Measurements from ENCODE around the gene DMTF1. TPM values are rescaled to one million over a fixed set of nuclear protein-coding genes. Genes with fewer than 3 reads are reported as not detected.

The DMTF1 gene
- total and polyA plus RNA-seq, 2 donors from 2014 or later = 23.6 to 88.6 TPM

Other genes starting within 250 kb of the DMTF1 start
- 9.0 TPM for gene ELAPOR2, start 92.8 kb upstream of the DMTF1 start, total RNA-seq
- 2.9 TPM for gene ELAPOR2, start 92.8 kb upstream of the DMTF1 start, polyA plus RNA-seq (ENCODE audit: insufficient read depth, low read depth, low replicate concordance)
- 50.3 TPM for gene TMEM243, start 67.3 kb downstream of the DMTF1 start, total RNA-seq
- gene TMEM243, start 67.3 kb downstream of the DMTF1 start, polyA plus RNA-seq (ENCODE audit: insufficient read depth, low read depth, low replicate concordance) = 37.7 TPM
- 23.2 TPM for gene CROT, start 193.2 kb downstream of the DMTF1 start, total RNA-seq
- 17.0 TPM for gene CROT, start 193.2 kb downstream of the DMTF1 start, polyA plus RNA-seq (ENCODE audit: insufficient read depth, low read depth, low replicate concordance)

All from kidney (tissue), 2 donors.